ENCODE results near the gene LRRFIP1.
"Not testable (repeated sequence)": the region's sequence is repeated elsewhere in the genome, so short reads cannot be mapped to it uniquely, and the experiment has no call there.

- not testable (repeated sequence) for TF ChIP-seq CTCF, EZH2phosphoT487 (IDR thresholded peaks at IDR 0.05; ENCODE audit: low read length)
These were observed 135.2 kb downstream of the LRRFIP1 start for GRCh38 chr2:237762291-237763182.

Data from MM.1S (cell line).